Measurements from ENCODE around the gene OLFML1.

- TF ChIP-seq, protein P1, sequence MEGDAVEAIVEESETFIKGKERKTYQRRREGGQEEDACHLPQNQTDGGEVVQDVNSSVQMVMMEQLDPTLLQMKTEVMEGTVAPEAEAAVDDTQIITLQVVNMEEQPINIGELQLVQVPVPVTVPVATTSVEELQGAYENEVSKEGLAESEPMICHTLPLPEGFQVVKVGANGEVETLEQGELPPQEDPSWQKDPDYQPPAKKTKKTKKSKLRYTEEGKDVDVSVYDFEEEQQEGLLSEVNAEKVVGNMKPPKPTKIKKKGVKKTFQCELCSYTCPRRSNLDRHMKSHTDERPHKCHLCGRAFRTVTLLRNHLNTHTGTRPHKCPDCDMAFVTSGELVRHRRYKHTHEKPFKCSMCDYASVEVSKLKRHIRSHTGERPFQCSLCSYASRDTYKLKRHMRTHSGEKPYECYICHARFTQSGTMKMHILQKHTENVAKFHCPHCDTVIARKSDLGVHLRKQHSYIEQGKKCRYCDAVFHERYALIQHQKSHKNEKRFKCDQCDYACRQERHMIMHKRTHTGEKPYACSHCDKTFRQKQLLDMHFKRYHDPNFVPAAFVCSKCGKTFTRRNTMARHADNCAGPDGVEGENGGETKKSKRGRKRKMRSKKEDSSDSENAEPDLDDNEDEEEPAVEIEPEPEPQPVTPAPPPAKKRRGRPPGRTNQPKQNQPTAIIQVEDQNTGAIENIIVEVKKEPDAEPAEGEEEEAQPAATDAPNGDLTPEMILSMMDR (IDR thresholded peaks at IDR 0.05) = no peak
- TF ChIP-seq POLR2A (IDR thresholded peaks at IDR 0.05) (no peak), EP300 (IDR thresholded peaks at IDR 0.05) (no peak)
These were observed 22.8 kb downstream of the OLFML1 start for GRCh38 chr11:7508087-7508486.
